Liver (tissue), 9 donors: ENCODE data around the gene FBXL22. TPM values are rescaled to one million over a fixed set of nuclear protein-coding genes. Genes with fewer than 3 reads are reported as not detected.

Experiments
- DNase-seq: peaks from one replicate; pipeline ENCODE4 v3.0.0-alpha.2; 2017; ENCODE audit warnings: low spot score
- H3K27ac ChIP-seq, 2 donors: one replicate each; pipeline ENCODE4 v1.7.0; 2013; ENCODE audit warnings: inconsistent platforms in 2 of 2, low read length in 2 of 2, control low read depth in 1 of 2, low read depth in 1 of 2, mild to moderate bottlenecking in 1 of 2
- H3K27me3 ChIP-seq, 4 donors: one replicate each; pipeline versions ENCODE4 v1.6.1 to v1.7.0; 2013; ENCODE audit warnings: low read length in 3 of 4, inconsistent platforms in 1 of 4, mild to moderate bottlenecking in 1 of 4, moderate library complexity in 1 of 4; ENCODE audit not compliant: control insufficient read depth in 4 of 4, insufficient read depth in 4 of 4
- H3K36me3 ChIP-seq, 4 donors: one replicate each; pipeline versions ENCODE4 v1.6.1 to v1.7.0; 2013; ENCODE audit warnings: low read length in 3 of 4, mild to moderate bottlenecking in 3 of 4, low read depth in 1 of 4, moderate library complexity in 1 of 4; ENCODE audit not compliant: control insufficient read depth in 4 of 4, insufficient read depth in 3 of 4
- H3K4me1 ChIP-seq, 4 donors: one replicate each; pipeline versions ENCODE4 v1.6.1 to v1.7.0; 2013; ENCODE audit warnings: low read length in 3 of 4, mild to moderate bottlenecking in 3 of 4, moderate library complexity in 1 of 4; ENCODE audit not compliant: control insufficient read depth in 4 of 4, insufficient read depth in 4 of 4
- H3K4me3 ChIP-seq, 3 donors: one replicate each; pipeline versions ENCODE4 v1.6.1 to v1.7.0; 2013; ENCODE audit warnings: low read length in 3 of 3, control low read depth in 1 of 3, low read depth in 1 of 3, mild to moderate bottlenecking in 1 of 3
- H3K9ac ChIP-seq, 2 donors: one replicate each; pipeline ENCODE4 v1.7.0; 2013; ENCODE audit warnings: low read length in 2 of 2, mild to moderate bottlenecking in 2 of 2, moderate library complexity in 2 of 2, control low read depth in 1 of 2, low read depth in 1 of 2
- H3K9me3 ChIP-seq, 4 donors: one replicate each; pipeline versions ENCODE4 v1.6.1 to v1.7.0; 2013; ENCODE audit warnings: low read length in 3 of 4; ENCODE audit not compliant: control insufficient read depth in 4 of 4
- FOXA2 ChIP-seq: IDR thresholded peaks from 2 replicates; pipeline ENCODE4 v1.6.1; 2016; ENCODE audit warnings: antibody characterized with exemption
- GABPA ChIP-seq, 2 donors: IDR thresholded peaks in 1 of 2; conservative IDR thresholded peaks in 1 of 2; 2 replicates each; pipeline ENCODE4 v1.6.1; 2016; ENCODE audit warnings: antibody characterized with exemption in 2 of 2, mild to moderate bottlenecking in 1 of 2, moderate library complexity in 1 of 2
- HNF4G ChIP-seq: IDR thresholded peaks from 2 replicates; pipeline ENCODE4 v1.6.1; 2016; ENCODE audit warnings: antibody characterized with exemption
- NR2F2 ChIP-seq: IDR thresholded peaks from 2 replicates; pipeline ENCODE4 v1.6.1; 2016; ENCODE audit warnings: antibody characterized with exemption
- RAD21 ChIP-seq, 2 donors: IDR thresholded peaks; 2 replicates each; pipeline ENCODE4 v1.6.1; 2016; ENCODE audit warnings: antibody characterized with exemption in 2 of 2, mild to moderate bottlenecking in 2 of 2
- REST ChIP-seq: IDR thresholded peaks from 2 replicates; pipeline ENCODE4 v1.6.1; 2016; ENCODE audit warnings: antibody characterized with exemption, mild to moderate bottlenecking
- RXRA ChIP-seq, 2 donors: IDR thresholded peaks; 2 replicates each; pipeline ENCODE4 v1.6.1; 2017 to 2018; ENCODE audit warnings: antibody characterized with exemption in 2 of 2, mild to moderate bottlenecking in 1 of 2
- SP1 ChIP-seq: IDR thresholded peaks from 2 replicates; pipeline ENCODE4 v1.6.1; 2018; ENCODE audit warnings: antibody characterized with exemption, mild to moderate bottlenecking
- YY1 ChIP-seq: IDR thresholded peaks from 2 replicates; pipeline ENCODE4 v1.6.1; 2016; ENCODE audit warnings: antibody characterized with exemption, mild to moderate bottlenecking
- WGBS: extraction: QIAGEN DNeasy Blood & Tissue Kit; methylation state at CpG from one replicate; pipeline ENCODE4 v1.1.7; 2013; 5-methylcytosine and 5-hydroxymethylcytosine counted together
- polyA plus RNA-seq, 2 donors: library from polyadenylated mRNA; stranded (reverse) in 1 of 2; unstranded in 1 of 2; fragments of 200-250 nt in 1 of 2; fragments of >200 nt in 1 of 2; fragmentation: Nextera tagmentation in 1 of 2; extraction: Ambion mirVana in 1 of 2; gene quantifications; one replicate each; pipeline versions ENCODE4 v1.2.1 to v1.2.3, GENCODE V29; 2013 to 2015
- total RNA-seq, 2 donors: library from RNA; depleted of rRNA; stranded (reverse); fragments of >200 nt; gene quantifications; one replicate each; pipeline ENCODE4 v1.2.3, GENCODE V29; 2014
- TF ChIP-seq, protein P1 (sequence below): IDR thresholded peaks from 2 replicates; pipeline ENCODE4 v1.6.1; 2016; ENCODE audit warnings: antibody characterized with exemption
- TF ChIP-seq, protein P2 (sequence below): fragments of 150-350 bp; IDR thresholded peaks from 2 replicates; pipeline ENCODE4 v1.5.1; 2017; ENCODE audit warnings: improper control_type of control experiment, low read depth, low read length; ENCODE audit not compliant: missing input control
- TF ChIP-seq, protein P3 (sequence below): IDR thresholded peaks from 2 replicates; pipeline ENCODE4 v1.6.1; 2016; ENCODE audit warnings: antibody characterized with exemption
- donor health status: healthy.
- donor health status: healthy.
- donor health status: healthy.
- donor health status: healthy.
- donor health status: healthy.

Gene FBXL22
- total and polyA plus RNA-seq, 4 donors = 0.18 to 0.29 (median 0.22) TPM

DNA sequence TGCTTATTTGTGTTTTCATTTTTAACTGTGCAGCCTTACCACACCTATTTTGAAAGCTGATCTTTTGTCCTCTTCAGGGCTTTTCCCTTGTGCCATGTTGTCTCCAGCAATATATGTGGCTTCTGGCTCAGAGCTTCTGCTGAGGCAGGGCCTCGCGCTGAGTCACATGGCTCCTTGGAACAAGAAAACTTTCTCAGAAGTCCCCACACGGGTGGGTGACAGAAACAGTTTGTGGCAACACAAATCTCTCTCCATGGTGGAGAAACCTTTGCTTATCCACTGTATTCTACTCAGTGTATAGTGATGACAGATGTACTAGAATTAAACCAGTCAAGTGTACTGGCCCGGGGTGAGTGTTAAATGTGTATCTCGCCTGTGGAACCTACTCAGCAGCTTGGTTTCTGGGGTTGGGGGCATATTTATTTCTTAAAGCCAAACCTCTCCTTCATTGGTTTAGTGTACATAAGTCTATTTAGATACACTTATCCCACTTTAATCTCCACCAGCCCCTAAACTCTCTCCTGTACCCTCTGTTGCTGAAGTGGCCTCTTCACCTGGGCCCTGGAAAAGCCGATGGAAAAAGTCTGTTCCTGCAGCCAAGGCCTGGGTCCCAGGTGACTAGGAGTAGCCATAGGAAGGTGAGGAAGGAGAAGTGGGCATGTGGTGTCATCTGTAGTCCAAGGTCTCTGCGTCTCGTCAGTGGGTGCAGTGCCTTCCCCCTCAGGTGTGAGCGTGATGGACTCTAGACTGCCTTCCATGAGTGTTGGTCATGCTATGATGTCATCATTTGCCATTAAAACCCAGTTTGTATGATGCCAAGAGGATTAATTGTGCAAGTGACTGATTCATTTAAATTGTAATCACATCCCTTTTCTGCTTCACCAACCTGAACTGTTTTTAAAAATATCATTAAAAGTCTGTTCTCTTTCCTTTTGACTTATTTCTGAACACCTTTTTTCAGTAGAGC is 3.2 kb upstream of the FBXL22 start (continued):
- TF ChIP-seq, protein P1, sequence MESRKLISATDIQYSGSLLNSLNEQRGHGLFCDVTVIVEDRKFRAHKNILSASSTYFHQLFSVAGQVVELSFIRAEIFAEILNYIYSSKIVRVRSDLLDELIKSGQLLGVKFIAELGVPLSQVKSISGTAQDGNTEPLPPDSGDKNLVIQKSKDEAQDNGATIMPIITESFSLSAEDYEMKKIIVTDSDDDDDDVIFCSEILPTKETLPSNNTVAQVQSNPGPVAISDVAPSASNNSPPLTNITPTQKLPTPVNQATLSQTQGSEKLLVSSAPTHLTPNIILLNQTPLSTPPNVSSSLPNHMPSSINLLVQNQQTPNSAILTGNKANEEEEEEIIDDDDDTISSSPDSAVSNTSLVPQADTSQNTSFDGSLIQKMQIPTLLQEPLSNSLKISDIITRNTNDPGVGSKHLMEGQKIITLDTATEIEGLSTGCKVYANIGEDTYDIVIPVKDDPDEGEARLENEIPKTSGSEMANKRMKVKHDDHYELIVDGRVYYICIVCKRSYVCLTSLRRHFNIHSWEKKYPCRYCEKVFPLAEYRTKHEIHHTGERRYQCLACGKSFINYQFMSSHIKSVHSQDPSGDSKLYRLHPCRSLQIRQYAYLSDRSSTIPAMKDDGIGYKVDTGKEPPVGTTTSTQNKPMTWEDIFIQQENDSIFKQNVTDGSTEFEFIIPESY = no peak
- TF ChIP-seq RAD21 (IDR thresholded peaks at IDR 0.05) = no peak

DNA sequence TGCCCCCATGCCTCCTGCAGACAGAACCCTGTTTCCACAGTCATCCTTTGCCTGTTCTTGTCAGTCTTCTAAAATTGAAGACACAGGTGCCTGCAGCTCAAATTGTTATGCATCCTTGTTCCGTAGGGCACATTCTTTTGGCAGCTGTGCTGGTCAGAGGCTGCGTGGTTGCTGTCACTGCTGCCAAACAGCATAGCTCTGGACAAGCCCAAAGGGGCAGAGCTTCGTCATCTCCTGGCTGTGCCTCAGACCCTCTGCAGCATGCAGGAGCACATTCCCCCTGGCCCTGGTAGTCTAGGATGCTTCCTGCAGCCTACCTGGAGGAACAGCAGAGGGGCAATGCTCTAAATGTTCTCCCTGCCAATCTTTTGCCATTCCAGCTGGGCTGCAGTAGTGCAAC is 2.1 kb upstream of the FBXL22 start:
- H3K4me1 ChIP-seq = peaks cover 0 to 15% (median 12%) of the 10 kb centered on the region in 4 donors
- WGBS = 77% methylated on average over 3 of the region's 3 CpGs
- H3K9ac ChIP-seq = no peak overlapping the region
- no peaks in the 10 kb centered on the region for H3K27me3 ChIP-seq
- H3K36me3 ChIP-seq = peaks cover 2 to 23% (median 19%) of the 10 kb centered on the region in 4 donors
- no peak overlapping the region for H3K4me3 ChIP-seq
- no peak overlapping the region for H3K27ac ChIP-seq
- H3K9me3 ChIP-seq = no peaks in the 10 kb centered on the region
- TF ChIP-seq RXRA (IDR thresholded peaks at IDR 0.05) = no peak
- TF ChIP-seq RAD21 (IDR thresholded peaks at IDR 0.05) = no peak
- no peak for TF ChIP-seq GABPA (IDR thresholded peaks at IDR 0.05 in 1 of 2, conservative IDR thresholded peaks at IDR 0.05 in 1 of 2)
- TF ChIP-seq, protein P2, sequence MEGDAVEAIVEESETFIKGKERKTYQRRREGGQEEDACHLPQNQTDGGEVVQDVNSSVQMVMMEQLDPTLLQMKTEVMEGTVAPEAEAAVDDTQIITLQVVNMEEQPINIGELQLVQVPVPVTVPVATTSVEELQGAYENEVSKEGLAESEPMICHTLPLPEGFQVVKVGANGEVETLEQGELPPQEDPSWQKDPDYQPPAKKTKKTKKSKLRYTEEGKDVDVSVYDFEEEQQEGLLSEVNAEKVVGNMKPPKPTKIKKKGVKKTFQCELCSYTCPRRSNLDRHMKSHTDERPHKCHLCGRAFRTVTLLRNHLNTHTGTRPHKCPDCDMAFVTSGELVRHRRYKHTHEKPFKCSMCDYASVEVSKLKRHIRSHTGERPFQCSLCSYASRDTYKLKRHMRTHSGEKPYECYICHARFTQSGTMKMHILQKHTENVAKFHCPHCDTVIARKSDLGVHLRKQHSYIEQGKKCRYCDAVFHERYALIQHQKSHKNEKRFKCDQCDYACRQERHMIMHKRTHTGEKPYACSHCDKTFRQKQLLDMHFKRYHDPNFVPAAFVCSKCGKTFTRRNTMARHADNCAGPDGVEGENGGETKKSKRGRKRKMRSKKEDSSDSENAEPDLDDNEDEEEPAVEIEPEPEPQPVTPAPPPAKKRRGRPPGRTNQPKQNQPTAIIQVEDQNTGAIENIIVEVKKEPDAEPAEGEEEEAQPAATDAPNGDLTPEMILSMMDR = no peak
- no peak for TF ChIP-seq HNF4G
- TF ChIP-seq, protein P1 = no peak
- no peak for TF ChIP-seq REST
- no peak for TF ChIP-seq YY1
- no peak for TF ChIP-seq FOXA2
- no peak for TF ChIP-seq NR2F2
- TF ChIP-seq, protein P3, sequence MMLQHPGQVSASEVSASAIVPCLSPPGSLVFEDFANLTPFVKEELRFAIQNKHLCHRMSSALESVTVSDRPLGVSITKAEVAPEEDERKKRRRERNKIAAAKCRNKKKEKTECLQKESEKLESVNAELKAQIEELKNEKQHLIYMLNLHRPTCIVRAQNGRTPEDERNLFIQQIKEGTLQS = no peak
- TF ChIP-seq SP1 = no peak
- DNase-seq = no peak
